Thymus (tissue), 11 donors: Measurements from ENCODE around the gene FHIP1B. TPM values are rescaled to one million over a fixed set of nuclear protein-coding genes. Genes with fewer than 3 reads are reported as not detected.

Source experiments
- DNase-seq, 9 donors: peaks; one replicate each; pipeline ENCODE4 v3.0.0-alpha.2; 2013; ENCODE audit warnings: low spot score in 9 of 9, low read depth in 6 of 9, missing footprints in 1 of 9
- H3K27ac ChIP-seq, 2 donors: one replicate each; pipeline ENCODE4 v1.5.1; 2013; ENCODE audit warnings: control low read depth in 1 of 2, low read depth in 1 of 2, low read length in 1 of 2, mild to moderate bottlenecking in 1 of 2, moderate library complexity in 1 of 2
- H3K27me3 ChIP-seq, 2 donors: one replicate each; pipeline ENCODE4 v1.5.1; 2013; ENCODE audit warnings: low read length in 1 of 2; ENCODE audit not compliant: control insufficient read depth in 2 of 2, insufficient read depth in 1 of 2
- H3K36me3 ChIP-seq, 2 donors: one replicate each; pipeline ENCODE4 v1.5.1; 2013; ENCODE audit warnings: low read length in 1 of 2, mild to moderate bottlenecking in 1 of 2, moderate library complexity in 1 of 2; ENCODE audit not compliant: control insufficient read depth in 2 of 2, insufficient read depth in 2 of 2
- H3K4me1 ChIP-seq, 2 donors: one replicate each; pipeline ENCODE4 v1.5.1; 2013; ENCODE audit warnings: low read length in 2 of 2; ENCODE audit not compliant: control insufficient read depth in 2 of 2, insufficient read depth in 2 of 2
- H3K4me3 ChIP-seq, 2 donors: one replicate each; pipeline ENCODE4 v1.5.1; 2013; ENCODE audit warnings: low read length in 2 of 2, control low read depth in 1 of 2, mild to moderate bottlenecking in 1 of 2
- H3K9me3 ChIP-seq, 2 donors: one replicate each; pipeline ENCODE4 v1.5.1; 2013; ENCODE audit warnings: low read length in 1 of 2, mild to moderate bottlenecking in 1 of 2; ENCODE audit not compliant: control insufficient read depth in 2 of 2, insufficient read depth in 1 of 2
- WGBS: extraction: QIAGEN DNeasy Blood & Tissue Kit; methylation state at CpG from one replicate; pipeline ENCODE4 v1.1.7; 2013; 5-methylcytosine and 5-hydroxymethylcytosine counted together
- polyA plus RNA-seq: library from polyadenylated mRNA; stranded (reverse); fragments of 200-250 nt; gene quantifications from one replicate; pipeline ENCODE4 v1.2.3, GENCODE V29; 2013
- total RNA-seq: library from RNA; stranded (reverse); fragments of 120-200 nt; gene quantifications from one replicate; pipeline ENCODE4 v1.2.4, GENCODE V29; 2013
- donor health status: healthy.

The FHIP1B gene
- total and polyA plus RNA-seq, 2 donors = 13.0 to 68.2 TPM

- Histone ChIP-seq H3K27ac (no peak overlapping the region), H3K4me1 (no peaks in the 10 kb centered on the region), H3K9me3 (no peaks in the 10 kb centered on the region), H3K36me3 (peaks cover 58 to 65% of the 10 kb centered on the region in 2 donors), H3K27me3 (no peaks in the 10 kb centered on the region), H3K4me3 (no peak overlapping the region)
- WGBS = 98% methylated on average over 10 of the region's 10 CpGs
- no peak for DNase-seq
Measured at GRCh38 chr11:6214530-6214929, 19.9 kb downstream of the FHIP1B start.

- peaks cover 37 to 43% of the 10 kb centered on the region in 2 donors for H3K36me3 ChIP-seq
- no peak overlapping the region for H3K27ac ChIP-seq
- WGBS = 96% methylated on average over 9 of the region's 9 CpGs
- H3K27me3 ChIP-seq = no peaks in the 10 kb centered on the region
- H3K4me3 ChIP-seq = no peak overlapping the region
- DNase-seq = no peak
- H3K9me3 ChIP-seq = no peaks in the 10 kb centered on the region
- H3K4me1 ChIP-seq = no peaks in the 10 kb centered on the region
Measured at GRCh38 chr11:6210274-6210955, 24.0 kb downstream of the FHIP1B start.

GRCh38 chr11:6209801-6210200 lies 24.6 kb downstream of the FHIP1B start:
- WGBS = 96% methylated on average over 12 of the region's 12 CpGs

GRCh38 chr11:6206456-6207180 lies 27.8 kb downstream of the FHIP1B start:
- Histone ChIP-seq H3K27me3 (no peaks in the 10 kb centered on the region), H3K36me3 (peaks cover 21 to 26% of the 10 kb centered on the region in 2 donors), H3K9me3 (no peaks in the 10 kb centered on the region), H3K4me3 (no peak overlapping the region), H3K27ac (no peak overlapping the region), H3K4me1 (no peaks in the 10 kb centered on the region)
- 96% methylated on average over 3 of the region's 3 CpGs for WGBS
- no peak for DNase-seq

More at GRCh38 chr11:6209801-6210200, 24.6 kb downstream of the FHIP1B start:
- no peak overlapping the region for H3K27ac ChIP-seq
- DNase-seq = no peak
- peaks cover 37 to 40% of the 10 kb centered on the region in 2 donors for H3K36me3 ChIP-seq
- H3K9me3 ChIP-seq = no peaks in the 10 kb centered on the region
- H3K4me1 ChIP-seq = no peaks in the 10 kb centered on the region
- H3K4me3 ChIP-seq = no peak overlapping the region
- H3K27me3 ChIP-seq = no peaks in the 10 kb centered on the region

- peaks cover 11 to 15% of the 10 kb centered on the region in 2 donors for H3K36me3 ChIP-seq
- DNase-seq = no peak
- H3K9me3 ChIP-seq = no peaks in the 10 kb centered on the region
- 100% methylated on average over 1 of the region's 1 CpG for WGBS
- no peak within 1 kb of the TSS for H3K27ac ChIP-seq
- H3K4me1 ChIP-seq = no peaks in the 10 kb centered on the region
- H3K4me3 ChIP-seq = no peak within 1 kb of the TSS
- no peaks in the 10 kb centered on the region for H3K27me3 ChIP-seq
Measured at GRCh38 chr11:6205366-6205765, 29.1 kb downstream of the FHIP1B start, which contains the start of gene C11orf42. TSS of gene C11orf42 (plus strand) at chr11:6205557. CDS start at chr11:6205616, 59 bp downstream.

- Histone ChIP-seq H3K4me3 (no peak overlapping the region), H3K9me3 (no peaks in the 10 kb centered on the region), H3K27me3 (no peaks in the 10 kb centered on the region), H3K36me3 (peaks cover 5 to 13% of the 10 kb centered on the region in 2 donors), H3K27ac (no peak overlapping the region), H3K4me1 (no peaks in the 10 kb centered on the region)
- DNase-seq = no peak
- 97% methylated on average over 1 of the region's 1 CpG for WGBS
Measured at GRCh38 chr11:6204706-6205105, 29.7 kb downstream of the FHIP1B start.

- no peaks in the 10 kb centered on the region for H3K27me3 ChIP-seq
- H3K4me1 ChIP-seq = no peaks in the 10 kb centered on the region
- 15% methylated on average over 3 of the region's 3 CpGs for WGBS
- peaks cover 3 to 10% of the 10 kb centered on the region in 2 donors for H3K36me3 ChIP-seq
- no peaks in the 10 kb centered on the region for H3K9me3 ChIP-seq
- no peak for DNase-seq
- no peak overlapping the region for H3K4me3 ChIP-seq
- no peak overlapping the region for H3K27ac ChIP-seq
Measured at GRCh38 chr11:6203327-6203726, 31.1 kb downstream of the FHIP1B start.

- H3K9me3 ChIP-seq = no peaks in the 10 kb centered on the region
- no peak for DNase-seq
- no peak overlapping the region for H3K27ac ChIP-seq
- no peaks in the 10 kb centered on the region for H3K4me1 ChIP-seq
- H3K36me3 ChIP-seq = peaks cover 3 to 4% of the 10 kb centered on the region in 2 donors
- no peaks in the 10 kb centered on the region for H3K27me3 ChIP-seq
- H3K4me3 ChIP-seq = no peak overlapping the region
- 97% methylated on average over 1 of the region's 1 CpG for WGBS
Measured at GRCh38 chr11:6202041-6202440, 32.4 kb downstream of the FHIP1B start.

- Histone ChIP-seq H3K4me3 (no peak overlapping the region), H3K27me3 (no peaks in the 10 kb centered on the region), H3K36me3 (peaks cover 2 to 3% of the 10 kb centered on the region in 2 donors), H3K27ac (no peak overlapping the region), H3K4me1 (no peaks in the 10 kb centered on the region), H3K9me3 (no peaks in the 10 kb centered on the region)
- DNase-seq = no peak
- WGBS = 97% methylated on average over 2 of the region's 2 CpGs
Measured at GRCh38 chr11:6201481-6201880, 33.0 kb downstream of the FHIP1B start.
